Left lung (tissue), 10 donors: ENCODE data around the gene FLYWCH2. TPM values are rescaled to one million over a fixed set of nuclear protein-coding genes. Genes with fewer than 3 reads are reported as not detected.

Experiments
- ATAC-seq: fragments of 200-7000 bp; cut with Tn5 transposase; one replicate; pipeline ENCODE4 v1.9.1; 2020; ENCODE audit warnings: moderate library complexity
- DNase-seq, 4 donors: peaks; one replicate each; pipeline ENCODE4 v3.0.0-alpha.2; 2013 to 2020
- H3K27ac ChIP-seq, 2 donors: fragments of 200-600 bp; sonication (generic) in 1 of 2; one replicate each; pipeline versions ENCODE4 v1.5.0 to v1.8.0; 2020 to 2021
- H3K27me3 ChIP-seq, 2 donors: fragments of 200-600 bp; sonication (generic) in 1 of 2; one replicate each; pipeline versions ENCODE4 v1.5.0 to v1.8.0; 2020 to 2021
- H3K36me3 ChIP-seq, 2 donors: fragments of 200-600 bp; sonication (generic) in 1 of 2; one replicate each; pipeline versions ENCODE4 v1.5.0 to v1.8.0; 2020 to 2021
- H3K4me1 ChIP-seq, 2 donors: fragments of 200-600 bp; one replicate each; pipeline ENCODE4 v1.8.0; 2021
- H3K4me3 ChIP-seq, 2 donors: fragments of 200-600 bp; sonication (generic) in 1 of 2; one replicate each; pipeline versions ENCODE4 v1.5.0 to v1.8.0; 2020 to 2021; ENCODE audit warnings: mild to moderate bottlenecking in 1 of 2
- H3K9me3 ChIP-seq, 2 donors: fragments of 200-600 bp; sonication (generic) in 1 of 2; one replicate each; pipeline versions ENCODE4 v1.5.0 to v1.8.0; 2020 to 2021
- intact Hi-C, 2 donors: fragments of 100-400 bp; cut with DNase I; formaldehyde crosslinking; loops; one replicate each; pipeline versions ENCODE4 v1.11.2 to v1.14.2; 2022
- polyA plus RNA-seq, 6 donors: library from polyadenylated mRNA; unstranded; fragments of 120-200 nt; gene quantifications; one replicate each; pipeline ENCODE4 v1.2.1, GENCODE V29; 2013; ENCODE audit not compliant: insufficient read length in 6 of 6
- total RNA-seq, 2 donors: library from RNA; stranded (reverse); fragmentation: NEBNext Ultra II Directional; extraction: Animal tissue kit (Norgen Biotek cat#: 25700); gene quantifications; one replicate each; pipeline ENCODE4 v1.2.1, GENCODE V29; 2021
- TF ChIP-seq, protein P1 (sequence below), 2 donors: fragments of 200-600 bp; sonication (generic) in 1 of 2; IDR thresholded peaks; one replicate each; pipeline versions ENCODE4 v1.5.0 to v1.8.0; 2021; ENCODE audit warnings: antibody characterized with exemption in 2 of 2
- donor health status: DM: no; HTN: yes; CAD: no.
- donor health status: DM: no; HTN: no; CAD: no.

The FLYWCH2 gene
- total and polyA plus RNA-seq, 8 donors = 15.6 to 24.5 (median 20.9) TPM

DNA sequence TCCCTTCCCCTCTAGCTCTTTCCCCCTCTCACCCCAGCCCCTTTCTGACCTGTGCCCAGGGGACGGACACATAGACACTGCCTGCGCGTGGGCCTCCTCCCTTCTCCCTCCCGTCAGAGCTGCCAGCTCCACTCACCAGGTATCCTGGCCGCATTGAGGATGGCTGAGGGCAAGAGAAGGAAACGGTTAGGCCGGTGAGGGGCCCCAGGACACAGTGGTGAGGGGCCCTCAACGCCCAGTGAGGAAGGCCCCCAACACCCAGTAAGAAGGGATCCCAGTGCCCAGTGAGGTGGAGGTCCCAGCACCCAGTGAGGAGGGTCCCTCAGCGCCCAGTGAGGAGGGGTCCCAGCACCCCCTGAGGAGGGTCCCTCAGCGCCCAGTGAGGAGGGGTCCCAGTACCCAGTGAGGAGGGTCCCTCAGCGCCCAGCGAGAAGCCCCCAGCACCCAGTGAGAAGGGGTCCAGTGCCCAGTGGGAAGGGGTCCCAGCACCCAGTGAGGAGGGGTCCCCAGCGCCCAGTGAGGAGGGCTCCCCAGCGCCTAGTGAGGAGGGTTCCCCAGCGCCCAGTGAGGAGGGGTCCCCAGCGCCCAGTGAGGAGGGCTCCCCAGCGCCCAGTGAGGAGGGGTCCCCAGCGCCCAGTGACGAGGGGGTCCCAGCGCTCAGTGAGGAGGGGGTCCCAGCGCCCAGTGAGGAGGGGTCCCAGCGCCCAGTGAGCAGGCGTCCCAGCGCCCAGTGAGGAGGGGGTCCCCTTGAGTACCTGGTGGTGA is 26.1 kb upstream of the FLYWCH2 start:
- ATAC-seq = no peak
- TF ChIP-seq, protein P1, sequence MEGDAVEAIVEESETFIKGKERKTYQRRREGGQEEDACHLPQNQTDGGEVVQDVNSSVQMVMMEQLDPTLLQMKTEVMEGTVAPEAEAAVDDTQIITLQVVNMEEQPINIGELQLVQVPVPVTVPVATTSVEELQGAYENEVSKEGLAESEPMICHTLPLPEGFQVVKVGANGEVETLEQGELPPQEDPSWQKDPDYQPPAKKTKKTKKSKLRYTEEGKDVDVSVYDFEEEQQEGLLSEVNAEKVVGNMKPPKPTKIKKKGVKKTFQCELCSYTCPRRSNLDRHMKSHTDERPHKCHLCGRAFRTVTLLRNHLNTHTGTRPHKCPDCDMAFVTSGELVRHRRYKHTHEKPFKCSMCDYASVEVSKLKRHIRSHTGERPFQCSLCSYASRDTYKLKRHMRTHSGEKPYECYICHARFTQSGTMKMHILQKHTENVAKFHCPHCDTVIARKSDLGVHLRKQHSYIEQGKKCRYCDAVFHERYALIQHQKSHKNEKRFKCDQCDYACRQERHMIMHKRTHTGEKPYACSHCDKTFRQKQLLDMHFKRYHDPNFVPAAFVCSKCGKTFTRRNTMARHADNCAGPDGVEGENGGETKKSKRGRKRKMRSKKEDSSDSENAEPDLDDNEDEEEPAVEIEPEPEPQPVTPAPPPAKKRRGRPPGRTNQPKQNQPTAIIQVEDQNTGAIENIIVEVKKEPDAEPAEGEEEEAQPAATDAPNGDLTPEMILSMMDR (IDR thresholded peaks at IDR 0.05) = no peak
- Histone ChIP-seq H3K9me3 (peaks cover 0 to 16% of the 10 kb centered on the region in 2 donors), H3K27ac (peak overlapping the region in 1 of 2 donors; percentile 67), H3K4me1 (peaks cover 0 to 5% of the 10 kb centered on the region in 2 donors), H3K27me3 (peaks cover 0 to 66% of the 10 kb centered on the region in 2 donors), H3K4me3 (peak overlapping the region in 1 of 2 donors; percentile 43), H3K36me3 (peaks cover 0 to 5% of the 10 kb centered on the region in 2 donors)
- intact Hi-C loops = no loop called here
- no peak for DNase-seq

DNA sequence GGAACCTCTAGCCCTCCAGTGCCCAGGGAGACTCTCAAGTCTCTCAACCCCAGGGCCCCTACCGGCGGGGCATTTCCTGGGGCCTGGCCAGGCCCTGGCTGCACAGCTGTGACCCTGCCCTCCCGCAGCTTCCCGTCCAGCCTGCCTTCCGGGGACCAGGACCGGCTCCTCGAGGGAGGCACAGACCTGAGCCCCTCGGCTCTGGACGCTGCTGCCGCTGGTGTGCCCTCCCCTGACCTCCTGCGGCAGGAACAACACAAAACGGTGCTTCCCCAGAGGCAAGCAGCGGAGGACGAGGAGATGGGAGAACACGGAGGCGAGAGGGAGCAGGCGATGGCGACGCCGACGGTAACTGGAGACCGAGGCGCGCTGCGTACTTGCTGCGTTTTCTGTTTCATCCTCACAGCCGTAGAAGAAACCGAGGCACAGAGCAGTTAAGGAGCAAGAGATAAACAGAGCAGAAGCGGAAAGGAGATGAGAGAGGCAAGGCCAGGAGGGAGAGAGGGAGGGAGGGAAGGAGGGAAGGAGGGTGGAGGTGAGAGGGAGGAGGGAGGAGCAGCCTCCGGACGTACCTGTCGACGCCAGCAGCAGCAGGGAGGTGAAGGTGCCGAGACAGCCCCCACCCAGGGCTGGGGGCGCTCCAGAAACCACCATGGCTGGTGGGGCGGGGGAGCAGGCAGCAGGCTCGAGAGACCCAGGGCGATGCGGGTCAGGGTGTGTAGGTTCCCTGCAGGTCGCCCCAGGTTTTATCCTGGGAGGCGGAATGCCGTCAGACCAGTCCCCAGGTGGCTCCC is 25.4 kb upstream of the FLYWCH2 start, which contains the start of gene PRSS22:
Gene PRSS22 (minus strand): TSS at position 720 of the 794 bp plus-strand sequence. CDS start 66 bp downstream, at position 654.
- Histone ChIP-seq H3K27ac (peak within 1 kb of the TSS; percentile 36 to 67), H3K27me3 (peaks cover 0 to 58% of the 10 kb centered on the region in 2 donors), H3K36me3 (peaks cover 0 to 5% of the 10 kb centered on the region in 2 donors), H3K4me3 (peak within 1 kb of the TSS; percentile 27 to 43), H3K4me1 (peaks cover 0 to 5% of the 10 kb centered on the region in 2 donors), H3K9me3 (peaks cover 0 to 16% of the 10 kb centered on the region in 2 donors)
- TF ChIP-seq, protein P1 (IDR thresholded peaks at IDR 0.05) = no peak
- ATAC-seq (peak; percentile 88), DNase-seq (peak in 3 of 4 donors; percentile 57 to 86 (median 79))
- intact Hi-C loops = no loop called here

DNA sequence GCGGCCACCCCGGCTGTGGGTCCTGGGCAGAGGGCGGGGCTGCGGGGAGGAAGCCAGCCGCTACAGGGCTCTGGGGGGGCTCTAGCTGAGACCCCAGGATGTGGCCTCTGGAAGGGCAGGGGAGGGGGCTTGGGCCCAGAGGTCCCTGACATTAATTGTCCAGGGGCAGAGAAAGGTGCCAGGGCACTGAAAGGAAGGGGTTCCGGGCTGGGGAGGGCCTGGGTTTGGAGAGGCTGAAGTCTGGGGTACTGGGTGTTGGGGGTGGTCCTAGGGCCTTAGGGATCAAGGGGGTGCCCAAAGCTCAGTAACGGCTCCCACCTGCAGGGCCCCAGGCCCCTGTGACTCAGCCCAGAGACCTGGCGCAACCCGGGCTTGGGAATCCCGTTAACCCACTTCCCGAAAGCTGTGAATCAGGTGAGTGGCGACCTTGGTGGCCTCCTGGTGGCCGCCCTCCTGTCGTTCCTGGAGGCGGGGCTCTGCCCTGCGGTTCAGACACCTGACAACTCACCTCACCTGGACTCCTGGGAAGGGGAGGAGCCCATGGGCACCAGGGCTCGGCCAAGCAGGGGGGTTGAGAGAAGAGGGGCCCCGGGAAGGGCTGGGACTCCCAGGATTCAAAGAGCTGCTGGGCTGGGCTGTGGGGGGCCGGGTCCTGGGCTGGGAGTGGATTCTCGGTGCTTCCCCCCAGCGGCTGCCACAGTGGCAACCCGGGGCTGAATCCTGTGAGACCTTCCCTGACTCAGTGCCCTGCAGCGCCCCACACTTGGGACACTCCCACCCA is 24.6 kb upstream of the FLYWCH2 start:
- Histone ChIP-seq H3K27ac (peak overlapping the region; percentile 36 to 67), H3K27me3 (peaks cover 0 to 52% of the 10 kb centered on the region in 2 donors), H3K36me3 (peaks cover 0 to 5% of the 10 kb centered on the region in 2 donors), H3K4me3 (peak overlapping the region; percentile 27 to 43), H3K4me1 (peaks cover 0 to 5% of the 10 kb centered on the region in 2 donors), H3K9me3 (peaks cover 0 to 16% of the 10 kb centered on the region in 2 donors)
- intact Hi-C loops = no loop called here
- ATAC-seq (peak; percentile 96), DNase-seq (peak; percentile 41 to 91 (median 86))
- TF ChIP-seq, protein P1 (IDR thresholded peaks at IDR 0.05) = peak in 1 of 2 donors; percentile 19

DNA sequence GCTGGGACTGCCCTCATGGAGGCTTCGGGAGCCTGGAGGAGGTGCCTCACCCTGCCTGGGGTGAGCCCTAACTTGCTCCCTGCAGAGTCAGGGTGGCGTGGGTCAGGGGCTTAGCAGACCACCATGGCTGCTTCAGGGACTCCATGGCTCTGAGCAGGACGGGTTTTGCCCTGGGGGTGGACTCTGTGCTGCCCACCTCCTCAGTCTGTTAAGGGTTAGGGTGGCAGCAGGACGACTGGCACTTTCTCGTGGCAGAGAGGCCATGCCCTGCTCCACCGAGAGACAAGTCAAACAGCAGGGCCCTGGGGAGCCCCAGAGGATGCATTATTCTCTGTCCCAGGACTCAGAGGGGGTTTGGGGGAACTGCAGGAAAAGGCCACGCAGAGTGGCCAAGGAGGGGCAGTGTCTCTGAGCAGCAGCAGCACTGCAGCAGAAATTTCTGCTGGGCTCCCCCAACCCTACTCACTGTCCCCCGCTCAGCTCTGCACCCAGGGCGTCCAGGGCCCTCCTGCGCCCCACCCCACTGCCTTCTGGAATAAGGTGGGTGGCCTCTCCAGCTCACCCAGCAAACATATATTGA is 23.2 kb upstream of the FLYWCH2 start:
- H3K27me3 ChIP-seq = peaks cover 0 to 62% of the 10 kb centered on the region in 2 donors
- ATAC-seq = no peak

More for the DNA sequence above, 23.2 kb upstream of the FLYWCH2 start:
- Histone ChIP-seq H3K27ac (no peak overlapping the region), H3K9me3 (peaks cover 0 to 7% of the 10 kb centered on the region in 2 donors), H3K4me1 (peaks cover 0 to 5% of the 10 kb centered on the region in 2 donors), H3K36me3 (peaks cover 0 to 5% of the 10 kb centered on the region in 2 donors), H3K4me3 (no peak overlapping the region)
- no peak for DNase-seq
- intact Hi-C loops = no loop called here
- TF ChIP-seq, protein P1 (IDR thresholded peaks at IDR 0.05) = no peak
